ENCODE data around the gene CCDC78.

Gene CCDC78

DNA sequence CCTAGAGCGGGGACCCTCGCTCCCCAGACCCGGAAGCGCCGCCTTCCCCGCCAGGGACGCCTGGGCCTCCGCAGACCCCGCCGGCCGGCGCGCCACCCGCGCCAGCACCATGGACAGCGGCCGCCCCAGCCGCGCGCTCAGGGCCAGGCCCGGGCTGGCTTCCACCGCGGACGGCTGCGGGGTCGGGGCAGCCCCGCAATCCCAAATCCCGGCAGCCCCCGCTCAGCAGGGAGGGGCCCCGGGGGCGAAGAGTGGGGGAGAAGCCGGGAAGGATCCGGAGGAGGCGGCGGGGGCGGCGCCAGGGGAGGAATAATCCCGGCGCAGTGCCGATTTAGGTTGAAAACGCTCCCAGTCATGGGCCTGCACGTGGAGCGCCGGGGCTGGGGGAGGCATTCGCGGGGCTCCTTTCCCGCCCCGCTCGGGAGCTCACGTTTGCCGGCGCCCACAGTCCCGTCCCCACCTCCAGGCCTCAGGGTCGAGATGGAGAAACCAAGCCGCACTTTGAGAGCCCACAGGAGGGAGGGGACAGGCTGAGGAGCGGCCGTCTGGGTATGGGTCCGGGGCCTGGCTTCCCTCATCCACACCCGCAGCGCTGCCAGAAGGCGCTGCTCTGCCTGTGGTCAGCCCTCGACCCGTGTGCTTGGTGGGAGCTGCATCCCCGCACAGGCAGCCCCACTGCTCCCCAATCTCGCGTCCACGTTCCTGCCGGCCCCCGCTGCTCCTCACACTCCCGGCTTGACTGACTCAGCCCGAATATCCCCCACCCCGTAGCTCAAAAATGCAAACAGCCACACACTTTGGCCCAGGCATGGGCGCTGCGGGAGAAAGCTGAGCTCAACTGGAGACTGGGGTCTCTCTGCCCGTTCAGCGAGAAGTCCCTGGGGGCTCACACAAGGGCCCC is 25.3 kb downstream of the CCDC78 start:
- Histone ChIP-seq H3K4me3 (ENCODE audit: low read length, poor library complexity, severe bottlenecking) (no peak overlapping the region), H3K4me2 (ENCODE audit: low read depth, low read length, poor library complexity, severe bottlenecking) (no peak overlapping the region)

DNA sequence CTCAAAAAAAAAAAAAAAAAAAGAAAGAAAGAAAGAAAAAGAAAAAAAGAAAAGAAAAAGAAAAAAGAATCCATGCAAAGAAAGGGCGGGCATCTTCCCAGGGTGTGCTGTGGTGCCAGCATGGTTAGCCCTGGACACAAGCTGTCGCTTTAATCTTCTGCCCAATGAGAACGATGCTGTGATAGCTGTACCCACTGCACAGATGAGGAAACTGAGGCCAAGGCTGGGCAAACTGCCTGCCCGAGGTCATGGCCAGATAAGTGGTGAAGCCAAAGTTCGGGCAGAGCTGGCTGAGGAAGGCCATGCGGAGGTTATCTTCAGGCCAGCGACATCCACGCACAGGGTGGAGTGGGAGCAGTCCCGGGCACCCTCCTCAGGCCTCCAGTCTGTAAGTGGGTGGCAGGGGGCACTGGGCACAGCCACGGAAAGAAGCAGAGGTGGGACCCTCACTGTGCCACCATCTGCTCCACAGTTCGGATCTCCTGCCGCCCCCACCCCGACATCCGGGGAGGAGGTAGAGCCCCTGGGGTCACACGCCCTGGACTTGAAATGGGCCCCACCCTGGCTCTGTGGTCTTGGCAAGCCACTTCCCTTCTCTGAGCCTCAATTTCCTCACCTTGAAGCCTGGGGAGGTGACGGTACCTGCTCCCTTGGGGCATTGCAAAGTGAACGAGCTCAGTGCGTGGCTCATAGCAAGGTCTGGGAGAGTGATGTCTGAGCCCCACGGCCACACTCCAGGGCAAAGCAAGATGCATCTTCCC is 27.2 kb downstream of the CCDC78 start:
- no peaks in the 10 kb centered on the region for H3K27me3 ChIP-seq (ENCODE audit: insufficient read depth, low read length, poor library complexity, severe bottlenecking)
- H3K36me3 ChIP-seq (ENCODE audit: insufficient read depth, low read length) = no peaks in the 10 kb centered on the region
- no peaks in the 10 kb centered on the region for H4K20me1 ChIP-seq (ENCODE audit: insufficient read depth, low read length, poor library complexity, severe bottlenecking)

More for the DNA sequence above, 25.3 kb downstream of the CCDC78 start:
- H4K20me1 ChIP-seq (ENCODE audit: insufficient read depth, low read length, poor library complexity, severe bottlenecking) = no peaks in the 10 kb centered on the region
- no peak overlapping the region for H3K9ac ChIP-seq (ENCODE audit: low read depth, low read length, poor library complexity, severe bottlenecking)
- H3F3A ChIP-seq (ENCODE audit: low read depth) = no peaks in the 10 kb centered on the region
- H3K9me3 ChIP-seq (ENCODE audit: insufficient read depth, low read depth, low read length) = no peaks in the 10 kb centered on the region
- no peaks in the 10 kb centered on the region for H3K9me2 ChIP-seq (replicated peaks; ENCODE audit: low read depth, low read length)
- no peaks in the 10 kb centered on the region for H3K79me2 ChIP-seq (ENCODE audit: insufficient read depth, low read length)
- no peaks in the 10 kb centered on the region for H3K4me1 ChIP-seq (ENCODE audit: insufficient read depth, low read length, poor library complexity, severe bottlenecking)
- H3K36me3 ChIP-seq (ENCODE audit: insufficient read depth, low read length) = no peaks in the 10 kb centered on the region
- no peaks in the 10 kb centered on the region for H3K27me3 ChIP-seq (ENCODE audit: insufficient read depth, low read length, poor library complexity, severe bottlenecking)
- TF ChIP-seq CTCF (conservative IDR thresholded peaks at IDR 0.05; ENCODE audit: low read length) (no peak), EZH2phosphoT487 (IDR thresholded peaks at IDR 0.05; ENCODE audit: borderline replicate concordance) (no peak)
- no peak overlapping the region for H2AFZ ChIP-seq (ENCODE audit: low read length)

More for the DNA sequence above, 27.2 kb downstream of the CCDC78 start:
- Histone ChIP-seq H3K9me2 (replicated peaks; ENCODE audit: low read depth, low read length) (no peaks in the 10 kb centered on the region), H3F3A (ENCODE audit: low read depth) (no peaks in the 10 kb centered on the region), H3K9ac (ENCODE audit: low read depth, low read length, poor library complexity, severe bottlenecking) (no peak overlapping the region), H3K9me3 (ENCODE audit: insufficient read depth, low read depth, low read length) (no peaks in the 10 kb centered on the region), H3K4me1 (ENCODE audit: insufficient read depth, low read length, poor library complexity, severe bottlenecking) (no peaks in the 10 kb centered on the region), H2AFZ (ENCODE audit: low read length) (no peak overlapping the region), H3K4me2 (ENCODE audit: low read depth, low read length, poor library complexity, severe bottlenecking) (no peak overlapping the region), H3K79me2 (ENCODE audit: insufficient read depth, low read length) (no peaks in the 10 kb centered on the region), H3K4me3 (ENCODE audit: low read length, poor library complexity, severe bottlenecking) (no peak overlapping the region)
- TF ChIP-seq CTCF (conservative IDR thresholded peaks at IDR 0.05; ENCODE audit: low read length) (no peak), EZH2phosphoT487 (IDR thresholded peaks at IDR 0.05; ENCODE audit: borderline replicate concordance) (no peak)
